Endothelial cell of umbilical vein (primary cell): ENCODE data around the gene AAMDC.
"Not testable (repeated sequence)": the region's sequence is repeated elsewhere in the genome, so short reads cannot be mapped to it uniquely, and the experiment has no call there.

Experiments used
- CTCF ChIP-seq, 2 donors: IDR thresholded peaks; 1 replicate in 1 of 2; 2 replicates in 1 of 2; pipeline ENCODE4 v1.5.1; 2011; ENCODE audit warnings: low read length in 2 of 2, mild to moderate bottlenecking in 2 of 2, moderate library complexity in 2 of 2, control low read depth in 1 of 2, inconsistent platforms in 1 of 2, low read depth in 1 of 2; ENCODE audit not compliant: insufficient read depth in 1 of 2; ENCODE audit errors: extremely low read depth in 1 of 2
- JUN ChIP-seq: IDR thresholded peaks from 2 replicates; pipeline ENCODE4 v1.6.1; 2011; ENCODE audit warnings: borderline replicate concordance, low read depth; ENCODE audit not compliant: insufficient read length, insufficient read depth

- TF ChIP-seq CTCF (IDR thresholded peaks at IDR 0.05; ENCODE audit: extremely low read depth in 1 of 2, insufficient read depth in 1 of 2, low read depth in 1 of 2, low read length in 2 of 2); JUN: not testable (repeated sequence)
These were observed 22.8 kb downstream of the AAMDC start for GRCh38 chr11:77843700-77844099.
